Bronchial epithelial cell (primary cell): ENCODE data around the gene IL4I1. TPM values are rescaled to one million over a fixed set of nuclear protein-coding genes. Genes with fewer than 3 reads are reported as not detected.
A peak's percentile ranks its signal among the peaks of the same experiment; 100 is the strongest.

ENCODE experiments used
- DNase-seq: peaks from one replicate; pipeline ENCODE4 v3.0.0-alpha.2; 2010; ENCODE audit warnings: low read depth
- FAIRE-seq: peaks from 2 replicates; lab custom pipeline; 2011; peaks lifted over from hg19 to GRCh38; lab: Jason Lieb, UNC
- H3K27me3 ChIP-seq: 2 replicates; pipeline ENCODE4 v1.5.1; 2011; ENCODE audit warnings: low read length; ENCODE audit not compliant: control insufficient read depth, insufficient read depth
- H3K36me3 ChIP-seq: 2 replicates; pipeline ENCODE4 v1.5.1; 2011; ENCODE audit warnings: low read length; ENCODE audit not compliant: control insufficient read depth, insufficient read depth
- H3K4me3 ChIP-seq: 2 replicates; pipeline ENCODE4 v1.5.1; 2011; ENCODE audit warnings: mild to moderate bottlenecking, low read depth, low read length, control low read depth
- CTCF ChIP-seq: IDR thresholded peaks from 2 replicates; pipeline ENCODE4 v1.5.1; 2011; ENCODE audit warnings: mild to moderate bottlenecking, moderate library complexity, low read length, control low read depth, inconsistent platforms; ENCODE audit not compliant: insufficient read depth, severe bottlenecking
- total RNA-seq: library from RNA; depleted of rRNA; stranded (reverse); fragments of >200 nt; gene quantifications from 2 replicates; pipeline ENCODE4 v1.2.1, GENCODE V29; 2014

IL4I1 gene
- total RNA-seq, 1 donor from 2014 or later, result 0.26 TPM

GRCh38 chr19:49876422-49877019, 20.2 kb downstream of the IL4I1 start:
- no peak for TF ChIP-seq CTCF
- DNase-seq (peak; percentile 93), FAIRE-seq (no peak)
- H3K4me3 ChIP-seq, result peak overlapping the region; percentile 93
- H3K36me3 ChIP-seq, result peaks cover 19% of the 10 kb centered on the region
- H3K27me3 ChIP-seq, result no peaks in the 10 kb centered on the region

GRCh38 chr19:49875857-49876421, 20.7 kb downstream of the IL4I1 start:
- Histone ChIP-seq H3K4me3 (peak overlapping the region; percentile 93), H3K27me3 (no peaks in the 10 kb centered on the region), H3K36me3 (peaks cover 18% of the 10 kb centered on the region)
- FAIRE-seq, result no peak
- no peak for DNase-seq
- no peak for TF ChIP-seq CTCF

- no peaks in the 10 kb centered on the region for H3K27me3 ChIP-seq
- DNase-seq (no peak), FAIRE-seq (no peak)
- no peak for TF ChIP-seq CTCF
- no peak overlapping the region for H3K4me3 ChIP-seq
- H3K36me3 ChIP-seq, result peaks cover 14% of the 10 kb centered on the region
Measured at GRCh38 chr19:49875177-49875576, 21.5 kb downstream of the IL4I1 start.

GRCh38 chr19:49874503-49875157, 22.1 kb downstream of the IL4I1 start:
- TF ChIP-seq CTCF, result no peak
- Histone ChIP-seq H3K36me3 (peaks cover 13% of the 10 kb centered on the region), H3K4me3 (no peak overlapping the region), H3K27me3 (no peaks in the 10 kb centered on the region)
- peak; percentile 73 for DNase-seq
- no peak for FAIRE-seq

GRCh38 chr19:49873834-49874233, 22.9 kb downstream of the IL4I1 start:
- Histone ChIP-seq H3K4me3 (no peak overlapping the region), H3K36me3 (peaks cover 10% of the 10 kb centered on the region), H3K27me3 (no peaks in the 10 kb centered on the region)
- no peak for FAIRE-seq
- DNase-seq, result no peak
- no peak for TF ChIP-seq CTCF
